Endothelial cell (in vitro differentiated cells): Measurements from ENCODE around the gene HDAC5. TPM values are rescaled to one million over a fixed set of nuclear protein-coding genes. Genes with fewer than 3 reads are reported as not detected.

Source experiments
- DNase-seq: peaks from one replicate; pipeline ENCODE4 v3.0.0; 2021; ENCODE audit warnings: low spot score
- H3K27ac Mint-ChIP-seq: one replicate; pipeline ENCODE4 v1.8.0; 2021; ENCODE audit warnings: mixed read lengths, inconsistent platforms; ENCODE audit not compliant: unreplicated experiment
- H3K27me3 Mint-ChIP-seq: one replicate; pipeline ENCODE4 v1.8.0; 2021; ENCODE audit warnings: mild to moderate bottlenecking, moderate library complexity, mixed read lengths, inconsistent platforms; ENCODE audit not compliant: unreplicated experiment
- H3K36me3 Mint-ChIP-seq: one replicate; pipeline ENCODE4 v1.8.0; 2021; ENCODE audit warnings: mild to moderate bottlenecking, low read depth, mixed read lengths, inconsistent platforms; ENCODE audit not compliant: unreplicated experiment
- H3K4me1 Mint-ChIP-seq: one replicate; pipeline ENCODE4 v1.8.0; 2021; ENCODE audit warnings: mild to moderate bottlenecking, mixed read lengths, inconsistent platforms; ENCODE audit not compliant: unreplicated experiment
- H3K4me3 Mint-ChIP-seq: one replicate; pipeline ENCODE4 v1.8.0; 2021; ENCODE audit warnings: mild to moderate bottlenecking, mixed read lengths, inconsistent platforms; ENCODE audit not compliant: unreplicated experiment
- H3K9me3 Mint-ChIP-seq: one replicate; pipeline ENCODE4 v1.8.0; 2021; ENCODE audit warnings: mixed read lengths, inconsistent platforms; ENCODE audit not compliant: unreplicated experiment
- CTCF ChIP-seq: fragments of 200-600 bp; sonication (generic); IDR thresholded peaks from one replicate; pipeline ENCODE4 v1.5.0; 2021; ENCODE audit warnings: antibody characterized with exemption; ENCODE audit not compliant: unreplicated experiment
- total RNA-seq: library from RNA; stranded (reverse); fragmentation: NEBNext Ultra II Directional; extraction: Animal tissue kit (Norgen Biotek cat#: 25700); gene quantifications from one replicate; pipeline ENCODE4 v1.2.1, GENCODE V29; 2021; ENCODE audit not compliant: unreplicated experiment

HDAC5 gene
- total RNA-seq, 1 donor from 2014 or later: 51.4 TPM

- H3K36me3 Mint-ChIP-seq: no peaks in the 10 kb centered on the region
- no peak overlapping the region for H3K4me3 Mint-ChIP-seq
- DNase-seq: no peak
- TF ChIP-seq CTCF: no peak
- no peaks in the 10 kb centered on the region for H3K9me3 Mint-ChIP-seq
- no peak overlapping the region for H3K27ac Mint-ChIP-seq
- peaks cover 9% of the 10 kb centered on the region for H3K27me3 Mint-ChIP-seq
- H3K4me1 Mint-ChIP-seq: peaks cover 47% of the 10 kb centered on the region
Measured at GRCh38 chr17:44109312-44109630, 14.2 kb downstream of the HDAC5 start.

- DNase-seq: no peak
- Mint-ChIP-seq H3K4me3 (no peak overlapping the region), H3K27me3 (peaks cover 8% of the 10 kb centered on the region), H3K4me1 (peaks cover 42% of the 10 kb centered on the region), H3K27ac (no peak overlapping the region), H3K9me3 (no peaks in the 10 kb centered on the region), H3K36me3 (no peaks in the 10 kb centered on the region)
- TF ChIP-seq CTCF: no peak
Measured at GRCh38 chr17:44108440-44109311, 14.8 kb downstream of the HDAC5 start.

- Mint-ChIP-seq H3K27me3 (peaks cover 3% of the 10 kb centered on the region), H3K4me3 (no peak overlapping the region), H3K27ac (no peak overlapping the region), H3K4me1 (peaks cover 34% of the 10 kb centered on the region), H3K36me3 (no peaks in the 10 kb centered on the region), H3K9me3 (no peaks in the 10 kb centered on the region)
- no peak for TF ChIP-seq CTCF
- no peak for DNase-seq
Measured at GRCh38 chr17:44106801-44107200, 16.6 kb downstream of the HDAC5 start.

- H3K36me3 Mint-ChIP-seq: no peaks in the 10 kb centered on the region
- peaks cover 3% of the 10 kb centered on the region for H3K27me3 Mint-ChIP-seq
- TF ChIP-seq CTCF: no peak
Measured at GRCh38 chr17:44105941-44106340, 17.5 kb downstream of the HDAC5 start.

GRCh38 chr17:44105483-44105882 is 18.0 kb downstream of the HDAC5 start:
- H3K27me3 Mint-ChIP-seq: peaks cover 3% of the 10 kb centered on the region
- no peak for DNase-seq
- no peak for TF ChIP-seq CTCF
- peak overlapping the region; percentile 72 for H3K27ac Mint-ChIP-seq
- peaks cover 35% of the 10 kb centered on the region for H3K4me1 Mint-ChIP-seq
- no peaks in the 10 kb centered on the region for H3K36me3 Mint-ChIP-seq
- H3K4me3 Mint-ChIP-seq: no peak overlapping the region
- no peaks in the 10 kb centered on the region for H3K9me3 Mint-ChIP-seq

More at GRCh38 chr17:44105941-44106340, 17.5 kb downstream of the HDAC5 start:
- H3K27ac Mint-ChIP-seq: peak overlapping the region; percentile 72
- H3K9me3 Mint-ChIP-seq: no peaks in the 10 kb centered on the region
- H3K4me3 Mint-ChIP-seq: no peak overlapping the region
- H3K4me1 Mint-ChIP-seq: peaks cover 35% of the 10 kb centered on the region
- no peak for DNase-seq
